Measurements from ENCODE around the gene SLCO2A1. TPM values are rescaled to one million over a fixed set of nuclear protein-coding genes. Genes with fewer than 3 reads are reported as not detected.

Gene SLCO2A1
- total RNA-seq, 1 donor from 2014 or later, result 4.9 TPM

GRCh38 chr3:133896002-133896761 is 133.5 kb downstream of the SLCO2A1 start:
- peak; percentile 17 for DNase-seq

DNA sequence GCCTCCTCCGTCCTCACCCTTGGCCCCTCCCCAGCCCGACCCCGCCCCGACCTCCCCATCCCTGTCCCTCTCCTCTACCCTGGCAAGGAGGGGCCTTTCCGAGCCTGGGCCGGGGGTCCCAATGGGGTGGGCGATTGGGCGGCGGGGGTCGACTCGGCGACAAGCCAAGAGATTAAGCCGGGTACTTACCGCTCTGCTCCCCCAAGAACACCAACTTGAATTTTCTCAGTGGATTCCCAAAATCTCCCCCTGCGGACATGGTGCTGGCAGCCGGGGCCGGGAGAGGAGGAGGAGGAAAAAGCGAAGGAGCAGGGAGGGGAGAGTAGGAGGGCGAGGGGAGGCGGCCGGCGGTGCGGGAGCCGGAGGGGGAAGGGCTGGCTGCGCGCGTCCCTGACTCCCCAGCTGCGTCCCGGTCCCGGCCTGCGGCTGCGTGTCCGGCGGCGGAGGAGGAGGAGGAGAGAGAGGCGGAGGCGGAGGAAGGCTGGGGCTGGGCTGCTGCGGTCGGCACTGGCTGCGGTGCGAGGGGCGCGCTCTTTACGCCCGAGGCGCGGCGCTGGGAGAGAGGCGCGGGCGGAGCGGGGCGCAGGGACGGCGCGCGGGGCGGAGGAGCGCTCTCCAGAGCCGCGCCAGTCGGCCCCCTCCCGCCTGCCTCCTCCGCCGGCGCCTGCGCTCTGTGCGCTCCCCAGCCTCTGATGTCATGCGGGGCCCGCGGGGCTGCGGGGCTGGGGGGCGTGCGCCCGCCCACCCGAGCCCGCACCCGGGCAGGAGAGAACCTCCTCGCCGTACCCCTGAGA is 134.3 kb downstream of the SLCO2A1 start, which contains the start of gene RAB6B:
RAB6B (minus strand) TSS at position 675 of the 794 bp plus-strand sequence; CDS start at position 259, 416 bp downstream.
- peak; percentile 63 for DNase-seq

DNA sequence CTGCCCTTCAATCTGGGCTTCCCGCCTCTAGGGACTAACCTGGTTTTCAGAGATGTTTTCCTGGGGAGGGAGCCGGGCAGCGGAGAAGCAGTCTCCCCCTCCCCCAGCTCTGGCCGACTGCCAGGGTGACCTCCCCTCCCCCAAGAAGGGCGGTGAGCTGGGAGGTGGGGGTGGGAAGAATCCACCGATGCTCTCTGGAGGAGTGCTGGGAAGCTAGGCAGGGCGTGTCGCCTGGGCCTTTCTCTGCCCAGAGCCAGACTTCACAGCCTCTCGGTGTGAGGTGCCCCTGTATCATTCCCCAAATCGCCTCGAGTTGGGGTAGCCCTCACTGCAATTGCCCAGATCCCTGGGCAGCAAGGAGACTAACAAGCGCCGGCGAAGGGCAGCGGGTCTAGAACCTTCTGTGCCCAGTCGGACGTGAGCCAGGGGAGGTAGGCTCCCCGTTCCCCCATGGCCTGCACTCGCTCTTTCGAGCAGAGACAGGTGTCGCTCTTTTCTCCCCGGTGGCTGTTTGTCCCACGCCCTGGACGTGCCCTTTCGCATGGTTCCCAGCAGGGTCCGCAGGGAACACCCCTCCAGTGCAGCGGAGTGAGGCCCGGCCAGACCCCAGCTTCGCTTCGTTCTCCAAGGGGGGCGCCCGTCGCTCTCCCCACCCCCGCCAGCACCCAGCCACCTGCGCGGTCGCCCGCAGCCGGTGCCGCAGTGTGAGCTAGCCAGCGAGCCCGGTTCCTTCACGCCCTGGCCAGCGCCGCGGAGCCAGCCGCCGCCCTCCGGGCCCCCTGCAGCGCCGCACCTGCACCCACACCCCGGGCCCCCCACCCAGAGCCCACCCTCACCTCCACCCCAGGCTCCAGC is 135.1 kb downstream of the SLCO2A1 start:
- peak; percentile 15 for DNase-seq

GRCh38 chr3:133893683-133894352 is 135.9 kb downstream of the SLCO2A1 start:
- DNase-seq, result no peak

GRCh38 chr3:133892541-133893231 is 137.0 kb downstream of the SLCO2A1 start:
- no peak for DNase-seq

DNA sequence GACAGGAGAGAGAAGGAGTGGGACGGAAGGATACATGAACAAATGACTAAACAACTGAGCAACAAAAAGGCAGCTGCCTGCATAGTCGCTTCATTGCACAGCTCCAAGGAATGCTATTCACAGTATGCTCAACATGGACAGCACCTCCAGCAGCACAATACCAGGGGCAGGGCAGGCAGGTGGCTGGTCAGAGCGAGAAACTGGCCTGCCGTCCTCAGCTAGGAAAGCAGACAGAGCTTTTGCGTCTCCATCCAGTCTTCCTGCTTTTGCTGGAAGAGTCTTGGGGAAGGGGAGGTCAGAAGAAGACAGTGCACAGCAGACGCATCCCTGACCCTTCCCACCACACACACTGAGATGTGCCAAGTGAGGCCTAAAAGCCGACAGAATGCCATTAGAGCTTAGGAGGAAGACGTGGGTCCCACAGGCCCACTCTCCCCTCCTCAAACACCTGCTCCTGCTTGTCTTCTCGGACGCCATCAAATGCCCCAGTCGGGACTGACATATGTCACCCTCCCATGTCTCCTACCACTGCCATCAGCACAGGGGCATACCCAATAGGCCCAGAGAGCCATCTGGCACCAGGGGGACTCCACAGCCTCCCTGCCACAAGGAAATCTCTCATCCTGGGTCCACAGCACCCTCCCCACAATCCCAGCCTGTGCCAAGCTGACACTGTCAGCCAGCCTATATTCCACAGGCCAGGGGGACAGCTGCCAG is 137.9 kb downstream of the SLCO2A1 start:
- DNase-seq, result no peak

GRCh38 chr3:133890972-133891644 is 138.6 kb downstream of the SLCO2A1 start:
- no peak for DNase-seq

DNA sequence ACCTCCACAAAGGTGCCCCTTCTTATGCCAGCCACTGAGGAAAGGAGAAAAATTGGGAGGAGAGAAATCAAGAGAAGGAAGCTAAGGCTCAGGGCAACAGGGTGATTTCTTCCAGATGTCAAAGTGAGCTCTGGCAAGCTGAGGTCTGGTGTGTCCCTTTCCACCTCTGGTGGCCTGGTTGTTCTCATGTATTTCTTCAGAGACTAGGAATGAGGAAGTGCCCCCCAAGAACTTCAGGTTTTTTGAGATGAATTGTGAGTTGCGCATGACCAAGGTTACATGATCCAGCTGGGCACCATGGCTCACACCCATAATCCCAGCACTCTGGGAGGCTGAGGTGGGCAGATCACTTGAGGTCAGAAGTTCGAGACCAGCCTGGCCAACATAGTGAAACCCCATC is 139.7 kb downstream of the SLCO2A1 start:
- DNase-seq, result no peak

GRCh38 chr3:133888726-133889340 is 140.9 kb downstream of the SLCO2A1 start:
- DNase-seq, result no peak

GRCh38 chr3:133887803-133888703 is 141.7 kb downstream of the SLCO2A1 start:
- DNase-seq, result peak; percentile 16

DNA sequence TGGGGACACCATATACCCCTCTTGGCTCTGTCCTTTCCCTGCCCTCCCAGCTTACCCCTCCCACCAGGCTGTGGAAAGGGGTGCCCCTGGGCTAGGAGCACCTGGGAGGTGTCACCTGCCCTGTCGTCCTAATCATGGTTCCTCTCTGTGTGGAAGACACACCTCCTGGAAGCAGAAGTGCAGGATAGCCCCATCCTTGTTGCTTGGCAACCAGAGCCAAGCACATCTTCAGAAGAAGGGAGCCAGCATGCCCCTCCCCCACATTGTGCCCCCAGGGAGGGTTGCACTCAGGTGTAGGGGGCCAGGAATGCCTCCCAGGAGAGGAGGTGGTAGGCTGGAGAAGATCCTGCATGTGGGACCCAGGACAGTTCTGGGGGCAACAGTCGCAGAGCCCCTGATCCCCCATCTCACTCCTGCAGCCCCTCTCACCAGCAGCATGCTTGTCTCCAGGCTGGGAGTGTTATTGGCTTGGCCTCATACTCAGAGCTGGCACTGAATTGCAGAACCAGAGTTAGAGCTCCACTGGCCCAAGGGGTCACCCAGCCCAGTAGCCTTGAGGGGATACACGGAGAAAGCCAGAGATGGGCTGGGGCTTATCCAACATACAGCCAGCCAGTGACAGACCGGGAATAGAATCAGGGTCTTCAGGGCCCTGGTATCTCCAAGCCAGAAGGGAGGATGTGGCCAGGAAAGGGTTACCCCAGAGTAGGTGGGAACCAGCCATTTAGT is 142.5 kb downstream of the SLCO2A1 start:
- no peak for DNase-seq

- no peak for DNase-seq
Observed at GRCh38 chr3:133886031-133886722, 143.5 kb downstream of the SLCO2A1 start.

GRCh38 chr3:133884887-133885711 is 144.6 kb downstream of the SLCO2A1 start:
- DNase-seq, result no peak

DNA sequence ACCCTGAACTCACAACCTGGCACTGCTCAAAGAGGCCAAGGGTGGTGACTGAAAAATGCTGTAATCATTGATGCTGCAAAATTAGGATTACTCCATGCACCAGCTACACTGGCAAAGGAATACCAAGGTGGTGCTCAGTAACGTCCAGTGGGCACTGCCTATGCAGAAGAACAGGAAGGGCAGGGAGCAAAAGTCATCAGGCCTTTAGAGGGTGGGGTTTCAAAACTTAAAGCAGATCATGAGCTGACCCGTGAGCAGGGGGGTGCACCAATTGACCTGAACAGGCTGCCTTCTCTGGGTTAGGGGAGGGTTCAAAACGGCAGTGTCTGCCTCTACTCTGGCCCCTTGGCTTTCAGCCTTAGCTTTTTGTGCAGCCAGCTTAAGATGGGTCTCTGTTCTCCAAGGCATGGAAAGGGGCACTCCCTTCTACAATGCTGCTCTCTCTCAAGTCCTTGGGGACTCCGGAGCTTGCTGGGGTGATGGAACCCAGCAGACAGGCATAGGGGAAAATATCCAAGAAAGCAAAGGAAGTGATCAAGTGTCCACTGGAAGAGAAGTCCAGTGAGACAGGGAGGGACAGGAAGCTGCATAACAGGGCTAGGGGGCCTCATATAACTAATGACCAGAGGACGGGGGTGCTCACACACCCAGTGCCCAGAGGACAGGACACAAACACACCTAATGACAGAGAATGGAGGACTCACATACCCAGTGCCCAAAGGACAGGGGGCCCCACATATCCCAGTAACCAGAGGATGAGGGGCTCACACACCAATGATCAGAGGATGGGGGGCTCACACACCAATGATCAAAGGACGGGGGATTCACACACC is 145.5 kb downstream of the SLCO2A1 start:
- DNase-seq, result no peak

- no peak for DNase-seq
Observed at GRCh38 chr3:133883641-133884040, 146.1 kb downstream of the SLCO2A1 start.
